ENCODE data around the gene MYL7. TPM values are rescaled to one million over a fixed set of nuclear protein-coding genes. Genes with fewer than 3 reads are reported as not detected.

Gene MYL7

DNA sequence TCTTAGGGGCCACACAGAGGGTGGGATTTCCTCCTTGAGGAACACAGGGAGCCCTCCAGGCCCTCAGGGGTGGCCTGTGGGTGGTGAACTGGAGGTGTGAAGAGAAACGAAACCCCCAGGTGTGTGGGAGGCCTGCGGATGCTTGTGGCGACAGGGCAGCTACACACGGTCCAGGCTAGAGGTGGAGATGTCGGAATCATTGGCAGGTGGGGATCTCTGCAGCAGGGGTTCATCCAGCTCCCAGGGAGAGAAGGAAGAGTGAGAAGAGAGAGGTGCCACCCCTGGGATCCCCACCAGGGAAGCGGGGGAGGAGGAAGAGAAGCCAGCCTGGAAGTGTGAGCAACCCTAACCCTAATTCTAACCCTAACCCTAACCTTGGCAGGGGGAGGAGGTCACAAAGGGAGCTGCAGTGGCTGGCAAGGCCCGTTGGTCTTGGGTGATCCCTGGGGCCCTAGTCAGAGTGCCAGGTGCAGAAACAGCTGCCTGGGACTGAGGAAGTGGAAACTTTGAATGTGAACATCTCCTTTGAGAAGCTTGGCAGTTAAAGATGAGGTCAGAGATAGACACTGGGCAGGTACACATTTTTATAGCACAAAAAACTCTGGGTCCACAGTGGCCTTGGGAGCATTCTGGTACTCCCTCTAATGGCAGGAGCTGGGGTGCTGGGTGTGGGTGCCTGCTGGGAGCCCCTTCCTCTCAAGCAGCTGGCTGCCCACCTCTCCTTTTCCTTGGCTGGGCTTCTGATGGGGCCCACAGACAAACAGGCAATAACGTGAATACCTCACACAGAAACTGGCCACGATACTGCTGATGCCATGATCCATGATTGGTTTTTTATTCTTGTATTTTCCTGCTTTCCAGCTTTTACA, 43.8 kb downstream of the MYL7 start:
- H3K9ac ChIP-seq (ENCODE audit: low read depth, low read length): no peak overlapping the region
- no peaks in the 10 kb centered on the region for H3K9me3 ChIP-seq (replicated peaks; ENCODE audit: low read length)
- no peaks in the 10 kb centered on the region for H3K36me3 ChIP-seq (ENCODE audit: insufficient read depth, low read length)
- no peaks in the 10 kb centered on the region for H3K27me3 ChIP-seq (ENCODE audit: control insufficient read depth, insufficient read depth, low read length)
- no peak overlapping the region for H3K4me2 ChIP-seq (ENCODE audit: low read length)
- no peak overlapping the region for H3K4me3 ChIP-seq (ENCODE audit: low read length)
- peaks cover 23% of the 10 kb centered on the region for H3K4me1 ChIP-seq (ENCODE audit: control insufficient read depth, insufficient read depth, low read length)

DNA sequence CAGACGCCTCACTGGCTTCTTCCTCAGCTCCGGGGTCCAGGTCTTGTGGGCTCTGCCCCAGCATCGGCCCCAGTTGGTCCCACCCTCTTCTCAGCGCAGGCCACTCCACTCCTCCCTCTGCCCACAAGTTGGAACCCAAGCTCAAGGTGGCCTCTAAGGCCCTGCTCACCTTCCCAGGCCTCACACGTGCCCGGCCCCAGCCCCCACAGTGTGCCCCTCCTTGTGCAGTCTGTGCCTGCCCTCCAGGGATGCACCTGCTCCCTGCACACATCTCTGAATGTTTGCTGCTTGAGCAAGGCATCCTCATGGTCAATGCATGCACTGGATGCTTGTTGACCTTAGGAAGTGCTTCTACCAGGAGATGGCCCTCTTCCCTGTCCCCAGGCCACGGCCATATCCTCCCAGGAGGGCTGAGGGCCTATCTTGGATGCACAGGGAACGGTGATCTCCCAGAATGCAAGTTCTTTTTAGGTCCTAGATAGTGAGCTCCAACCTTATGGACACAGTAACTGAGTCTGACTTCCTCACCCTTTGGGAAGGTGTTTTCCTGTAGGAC, 44.7 kb downstream of the MYL7 start:
- no peak overlapping the region for H3K4me3 ChIP-seq (ENCODE audit: low read length)
- H3K4me1 ChIP-seq (ENCODE audit: control insufficient read depth, insufficient read depth, low read length): peaks cover 14% of the 10 kb centered on the region
- no peaks in the 10 kb centered on the region for H3K9me3 ChIP-seq (replicated peaks; ENCODE audit: low read length)
- H3K27me3 ChIP-seq (ENCODE audit: control insufficient read depth, insufficient read depth, low read length): no peaks in the 10 kb centered on the region
- H3K4me2 ChIP-seq (ENCODE audit: low read length): no peak overlapping the region
- H3K36me3 ChIP-seq (ENCODE audit: insufficient read depth, low read length): no peaks in the 10 kb centered on the region
- no peak overlapping the region for H3K9ac ChIP-seq (ENCODE audit: low read depth, low read length)

DNA sequence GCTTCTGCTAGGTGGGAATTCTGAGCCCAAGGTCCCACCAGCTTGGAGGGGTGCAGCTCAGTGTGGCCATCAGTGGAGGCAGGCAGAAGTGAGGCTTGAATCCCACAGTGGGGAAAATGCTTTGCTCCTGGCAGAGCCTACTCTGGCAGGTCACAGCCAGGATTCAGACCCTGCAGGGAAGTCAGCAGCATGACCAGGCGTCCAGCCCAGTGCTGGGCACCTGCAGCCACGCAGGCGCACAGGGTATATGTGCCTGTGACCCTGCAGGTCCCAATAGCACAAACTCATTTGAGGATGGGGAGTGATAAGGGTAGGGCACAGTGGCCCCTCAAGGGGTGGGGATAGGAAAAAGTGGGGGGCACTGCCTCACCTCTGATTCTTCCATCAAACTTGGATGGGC, 45.4 kb downstream of the MYL7 start:
- peaks cover 10% of the 10 kb centered on the region for H3K4me1 ChIP-seq (ENCODE audit: control insufficient read depth, insufficient read depth, low read length)
- H3K9ac ChIP-seq (ENCODE audit: low read depth, low read length): no peak overlapping the region
- H3K27me3 ChIP-seq (ENCODE audit: control insufficient read depth, insufficient read depth, low read length): no peaks in the 10 kb centered on the region

DNA sequence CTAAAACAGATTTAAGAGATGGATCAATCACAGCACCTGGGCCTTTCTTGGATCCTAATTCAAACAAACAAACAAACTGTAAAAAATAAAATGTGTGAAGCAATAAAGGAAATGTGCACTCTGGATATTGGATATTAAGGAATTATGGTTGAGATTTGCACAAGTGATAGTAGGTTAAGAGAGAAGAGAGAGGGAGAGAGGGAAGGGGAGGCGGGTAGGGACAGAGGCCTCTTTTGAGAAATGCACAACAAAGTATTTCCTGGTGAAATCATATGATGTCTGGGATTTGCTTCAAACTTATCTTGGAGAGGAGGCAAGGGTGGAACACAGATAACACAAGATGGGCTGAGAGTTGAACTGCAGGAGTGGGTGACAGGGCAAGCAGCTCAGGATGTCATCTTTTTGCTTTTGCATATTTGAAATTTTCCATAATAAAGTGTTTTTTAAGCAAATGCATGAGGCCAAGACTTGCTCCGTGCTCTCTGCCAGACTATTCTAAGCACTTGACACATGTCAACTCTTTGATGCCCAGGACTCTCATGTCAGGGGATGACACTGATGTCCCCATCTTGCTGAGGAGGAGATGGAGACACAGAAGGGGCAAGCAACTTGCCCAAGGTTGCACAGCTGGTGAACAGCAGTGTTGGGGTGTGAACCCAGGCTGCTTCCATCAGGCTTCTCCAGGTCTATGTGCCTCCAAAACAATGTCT, 46.1 kb downstream of the MYL7 start:
- H3K4me1 ChIP-seq (ENCODE audit: control insufficient read depth, insufficient read depth, low read length): peaks cover 3% of the 10 kb centered on the region
- H3K4me3 ChIP-seq (ENCODE audit: low read length): no peak overlapping the region
- no peaks in the 10 kb centered on the region for H3K27me3 ChIP-seq (ENCODE audit: control insufficient read depth, insufficient read depth, low read length)

More for the DNA sequence above, 45.4 kb downstream of the MYL7 start:
- no peaks in the 10 kb centered on the region for H3K36me3 ChIP-seq (ENCODE audit: insufficient read depth, low read length)
- no peaks in the 10 kb centered on the region for H3K9me3 ChIP-seq (replicated peaks; ENCODE audit: low read length)
- no peak overlapping the region for H3K4me3 ChIP-seq (ENCODE audit: low read length)
- no peak overlapping the region for H3K4me2 ChIP-seq (ENCODE audit: low read length)

DNA sequence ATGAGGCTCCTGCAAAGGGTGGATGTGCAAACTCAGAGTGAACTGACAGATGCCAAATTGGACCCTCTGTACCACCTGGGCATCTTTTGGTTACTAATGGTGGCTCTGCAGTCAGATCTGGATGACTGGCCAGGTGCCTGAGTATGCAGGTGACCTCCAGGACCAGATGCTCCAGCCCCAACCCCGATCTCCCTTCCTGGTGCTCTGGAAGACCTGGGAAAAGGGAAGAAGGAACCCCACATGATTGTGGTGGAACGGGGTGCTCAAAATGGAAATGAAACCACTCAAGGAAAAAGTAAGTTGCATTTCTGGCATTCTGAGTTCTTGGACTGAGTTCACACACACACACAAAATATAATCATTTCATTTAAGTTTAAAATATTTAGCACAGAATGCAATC, 46.8 kb downstream of the MYL7 start:
- Histone ChIP-seq H3K27me3 (ENCODE audit: control insufficient read depth, insufficient read depth, low read length) (no peaks in the 10 kb centered on the region), H3K9me3 (replicated peaks; ENCODE audit: low read length) (no peaks in the 10 kb centered on the region), H3K4me2 (ENCODE audit: low read length) (no peak overlapping the region), H3K4me1 (ENCODE audit: control insufficient read depth, insufficient read depth, low read length) (peaks cover 6% of the 10 kb centered on the region), H3K9ac (ENCODE audit: low read depth, low read length) (no peak overlapping the region), H3K36me3 (ENCODE audit: insufficient read depth, low read length) (no peaks in the 10 kb centered on the region), H3K4me3 (ENCODE audit: low read length) (no peak overlapping the region)

More for the DNA sequence above, 46.1 kb downstream of the MYL7 start:
- H3K36me3 ChIP-seq (ENCODE audit: insufficient read depth, low read length): no peaks in the 10 kb centered on the region
- no peak overlapping the region for H3K4me2 ChIP-seq (ENCODE audit: low read length)
- no peak overlapping the region for H3K9ac ChIP-seq (ENCODE audit: low read depth, low read length)
- H3K9me3 ChIP-seq (replicated peaks; ENCODE audit: low read length): no peaks in the 10 kb centered on the region

DNA sequence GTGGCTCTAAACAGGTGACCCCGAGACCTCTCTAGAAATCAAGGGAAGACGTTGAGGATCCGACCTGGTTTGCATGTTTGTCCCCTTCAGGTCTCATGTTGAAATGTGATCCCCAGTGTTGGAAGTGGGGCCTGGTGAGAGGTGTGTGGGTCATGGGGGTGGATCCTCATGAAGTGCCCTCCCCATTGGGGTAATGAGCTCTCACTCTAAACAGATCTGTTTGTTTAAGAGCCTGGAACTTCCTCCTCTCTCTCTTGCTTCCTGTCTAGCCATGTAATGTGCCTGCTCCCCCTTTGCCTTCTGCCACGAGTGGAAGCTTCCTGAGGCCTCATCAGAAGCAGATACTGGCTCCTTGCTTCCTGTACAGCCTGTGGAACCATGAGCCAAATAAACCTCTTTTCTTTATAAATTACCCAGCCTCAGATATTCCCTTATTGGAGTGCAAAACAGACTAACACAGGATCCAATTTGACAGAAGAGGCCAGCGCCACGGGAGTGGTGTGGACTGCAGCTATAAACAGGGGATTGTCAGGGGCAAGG, 48.0 kb downstream of the MYL7 start:
- peaks cover 18% of the 10 kb centered on the region for H3K4me1 ChIP-seq (ENCODE audit: control insufficient read depth, insufficient read depth, low read length)
- H3K27me3 ChIP-seq (ENCODE audit: control insufficient read depth, insufficient read depth, low read length): no peaks in the 10 kb centered on the region
- H3K36me3 ChIP-seq (ENCODE audit: insufficient read depth, low read length): no peaks in the 10 kb centered on the region
- H3K4me2 ChIP-seq (ENCODE audit: low read length): no peak overlapping the region
- H3K4me3 ChIP-seq (ENCODE audit: low read length): no peak overlapping the region
- no peaks in the 10 kb centered on the region for H3K9me3 ChIP-seq (replicated peaks; ENCODE audit: low read length)
- H3K9ac ChIP-seq (ENCODE audit: low read depth, low read length): no peak overlapping the region

Small RNA genes within 50 kb of the gene (small RNA-seq; reads per million reads assigned to genes)
- gene RNA5SP230: not detected
